LNCaP clone FGC (cell line): ENCODE measurements around the gene PPP1R3E.
"Not testable (repeated sequence)": the region's sequence is repeated elsewhere in the genome, so short reads cannot be mapped to it uniquely, and the experiment has no call there.

ENCODE experiments used
- DNase-seq: peaks from one replicate; pipeline ENCODE4 v3.0.0-alpha.2; 2011; ENCODE audit warnings: low read depth
- H3K4me3 ChIP-seq: 2 replicates; pipeline ENCODE4 v1.5.1; 2011; ENCODE audit warnings: mild to moderate bottlenecking, low read depth, low read length, control low read depth
- CTCF ChIP-seq: IDR thresholded peaks from 2 replicates; pipeline ENCODE4 v1.5.1; 2012; ENCODE audit warnings: mild to moderate bottlenecking; ENCODE audit not compliant: control insufficient read depth, insufficient read depth; ENCODE audit errors: extremely low read depth

Gene PPP1R3E

GRCh38 chr14:23294734-23295561, 7.7 kb downstream of the PPP1R3E start:
- TF ChIP-seq CTCF: peak; percentile 87
- H3K4me3 ChIP-seq: no peak overlapping the region
- DNase-seq: no peak

- H3K4me3 ChIP-seq: peak overlapping the region; percentile 95
- DNase-seq: no peak
- no peak for TF ChIP-seq CTCF
Measured at GRCh38 chr14:23286902-23287479, 15.7 kb downstream of the PPP1R3E start.

GRCh38 chr14:23286020-23286901, 16.4 kb downstream of the PPP1R3E start, which contains the start of gene HOMEZ:
Gene HOMEZ (minus strand): TSS chr14:23286132. CDS start chr14:23285952, 180 bp downstream.
- H3K4me3 ChIP-seq: peak within 1 kb of the TSS; percentile 95
- peak; percentile 96 for DNase-seq
- 0 out of 2 replicates have a peak, but pooled peaks have one; percentile 5 for TF ChIP-seq CTCF

- no peak for DNase-seq
- peak overlapping the region; percentile 95 for H3K4me3 ChIP-seq
- no peak for TF ChIP-seq CTCF
Measured at GRCh38 chr14:23285530-23286019, 17.1 kb downstream of the PPP1R3E start.

DNA sequence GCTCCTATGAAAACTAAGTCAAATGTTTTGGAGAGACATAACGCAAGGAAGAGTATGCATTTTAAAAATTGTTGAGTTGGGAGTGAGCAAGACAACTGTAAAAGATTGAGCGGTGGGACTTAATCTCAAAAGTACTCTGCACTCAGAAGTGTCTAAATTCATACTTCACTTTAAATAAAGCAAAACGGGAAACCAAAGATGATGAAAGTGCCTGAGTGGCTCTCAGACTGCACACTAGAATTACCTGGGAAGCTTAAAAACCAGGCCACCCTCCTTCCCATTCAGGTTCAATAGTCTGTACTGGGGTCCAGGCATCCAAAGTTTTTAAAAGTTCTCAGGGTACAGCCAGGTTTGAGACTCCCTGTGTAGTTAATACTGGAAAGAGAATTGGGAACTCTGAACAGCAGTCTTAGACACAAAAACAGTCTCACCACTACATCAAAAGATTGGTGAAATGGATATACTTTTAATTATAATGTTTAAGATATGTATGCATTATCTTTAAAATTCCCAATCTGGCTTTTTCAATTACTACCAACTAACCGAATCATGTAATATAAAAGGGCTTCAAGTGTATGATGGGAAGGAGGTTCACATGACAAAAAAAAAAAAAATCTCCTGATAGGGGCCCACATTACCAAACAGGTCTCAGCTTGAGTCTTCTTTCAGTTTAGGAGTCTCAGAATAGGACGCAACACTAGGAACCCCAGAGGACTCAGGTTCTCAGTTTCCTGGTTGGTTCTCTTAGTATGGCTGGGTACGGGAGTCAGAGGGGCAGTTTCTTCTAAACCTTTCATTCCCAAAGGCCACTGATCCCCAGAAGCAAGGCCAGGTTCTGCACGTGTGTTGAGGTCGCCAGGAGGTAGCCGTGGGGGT, 17.8 kb downstream of the PPP1R3E start:
- DNase-seq: no peak
- no peak for TF ChIP-seq CTCF
- peak overlapping the region; percentile 95 for H3K4me3 ChIP-seq

DNA sequence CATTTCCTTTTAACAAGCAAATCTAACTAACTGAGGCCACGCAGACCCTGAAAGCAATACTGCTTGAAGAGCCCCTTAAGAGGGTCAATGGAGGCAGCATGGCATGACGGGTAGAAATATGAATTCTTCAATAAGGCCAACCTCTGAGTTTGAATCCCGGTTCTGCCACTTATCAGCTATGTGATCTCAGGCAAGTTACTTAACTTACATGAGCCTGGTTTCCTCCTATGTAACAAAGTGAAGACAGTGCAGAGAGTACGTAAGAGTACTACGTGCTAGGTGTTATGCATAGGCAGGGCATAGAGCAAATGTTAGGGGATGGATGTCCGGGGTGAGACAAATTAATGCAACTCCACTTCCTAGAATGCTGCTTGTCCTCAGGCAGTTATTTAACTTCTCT, 21.4 kb downstream of the PPP1R3E start:
- TF ChIP-seq CTCF: no peak
- H3K4me3 ChIP-seq: no peak overlapping the region
- no peak for DNase-seq

DNA sequence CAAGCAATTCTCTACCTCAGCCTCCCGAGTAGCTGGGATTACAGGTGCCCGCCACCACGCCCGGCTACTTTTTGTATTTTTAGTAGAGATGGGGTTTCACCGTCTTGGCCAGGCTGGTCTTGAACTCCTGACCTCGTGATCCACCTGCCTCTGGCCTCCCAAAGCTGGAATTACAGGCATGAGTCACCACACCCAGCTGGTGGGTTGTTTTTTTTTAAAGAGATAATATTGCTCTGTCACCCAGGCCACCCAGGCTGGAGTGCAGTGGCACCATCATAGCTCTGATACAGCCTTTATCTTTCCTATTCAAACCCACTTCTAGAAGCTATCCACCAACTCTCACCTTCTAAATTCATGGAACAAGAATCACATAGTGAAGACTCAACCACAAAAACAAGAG, 24.7 kb downstream of the PPP1R3E start:
- not testable (repeated sequence) for DNase-seq, H3K4me3 ChIP-seq
